HS-27A (cell line): Measurements from ENCODE around the gene TMEM150C.
"Not testable (repeated sequence)": the region's sequence is repeated elsewhere in the genome, so short reads cannot be mapped to it uniquely, and the experiment has no call there.

Source experiments
- DNase-seq: peaks from one replicate; pipeline ENCODE4 v3.0.0-alpha.2; 2012; ENCODE audit warnings: low read depth, missing footprints

TMEM150C gene

DNA sequence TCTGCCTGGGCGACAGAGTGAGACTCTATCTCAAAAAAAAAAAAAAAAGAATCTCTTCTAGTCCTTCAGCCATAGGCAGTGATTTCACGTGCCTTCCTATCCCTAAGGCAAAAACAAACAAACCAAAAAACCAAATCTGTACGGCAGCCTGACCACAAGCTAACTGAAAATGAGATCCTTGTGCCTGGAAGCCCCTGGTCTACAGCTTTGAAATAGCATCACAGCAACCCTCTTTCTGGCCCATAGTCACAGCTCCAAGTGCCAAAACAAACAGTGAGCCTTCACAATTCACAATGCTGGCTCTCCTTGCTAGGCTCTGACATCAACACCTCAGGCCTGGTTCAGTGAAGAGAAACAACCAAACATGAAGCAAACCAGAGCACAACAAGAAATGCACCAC is 46.1 kb downstream of the TMEM150C start:
- no peak for DNase-seq

DNA sequence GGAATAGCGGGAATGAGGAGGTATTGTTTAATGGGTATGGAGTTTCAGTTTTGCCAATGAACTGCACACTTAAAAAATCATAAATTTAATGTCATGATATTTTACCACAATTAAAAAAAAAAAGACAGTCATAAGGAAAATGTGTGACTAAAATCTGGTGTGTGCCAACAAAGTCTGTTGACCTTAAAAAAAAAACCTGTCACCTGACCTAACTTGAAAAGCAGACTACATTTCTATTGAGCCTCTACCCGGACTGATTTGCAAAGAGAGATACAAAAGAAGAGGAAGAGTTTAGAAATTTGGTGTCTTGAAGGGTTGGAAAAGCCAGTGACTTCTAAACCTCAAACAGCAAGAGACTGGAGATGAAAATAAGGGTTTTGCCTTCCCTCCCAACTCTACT is 48.4 kb downstream of the TMEM150C start:
- DNase-seq = no peak

DNA sequence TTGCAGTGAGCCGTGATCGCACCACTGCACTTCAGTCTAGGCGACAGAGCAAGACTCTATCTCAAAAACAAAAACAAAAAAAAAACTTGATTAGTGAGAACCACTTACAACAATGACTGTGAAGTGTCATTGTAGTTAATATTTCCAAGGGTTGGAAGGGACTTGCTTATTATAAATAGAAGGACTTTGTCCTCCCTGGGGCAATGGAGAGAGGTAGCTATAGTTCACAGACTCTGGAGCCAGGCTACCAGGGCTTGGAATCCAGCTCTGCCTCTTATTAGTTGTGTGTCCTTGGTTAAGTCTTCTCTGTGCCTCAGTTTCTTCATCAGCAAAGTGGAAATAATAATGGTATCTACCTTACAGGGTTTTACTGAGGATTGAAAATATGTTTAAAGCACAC is 51.6 kb downstream of the TMEM150C start:
- no peak for DNase-seq

DNA sequence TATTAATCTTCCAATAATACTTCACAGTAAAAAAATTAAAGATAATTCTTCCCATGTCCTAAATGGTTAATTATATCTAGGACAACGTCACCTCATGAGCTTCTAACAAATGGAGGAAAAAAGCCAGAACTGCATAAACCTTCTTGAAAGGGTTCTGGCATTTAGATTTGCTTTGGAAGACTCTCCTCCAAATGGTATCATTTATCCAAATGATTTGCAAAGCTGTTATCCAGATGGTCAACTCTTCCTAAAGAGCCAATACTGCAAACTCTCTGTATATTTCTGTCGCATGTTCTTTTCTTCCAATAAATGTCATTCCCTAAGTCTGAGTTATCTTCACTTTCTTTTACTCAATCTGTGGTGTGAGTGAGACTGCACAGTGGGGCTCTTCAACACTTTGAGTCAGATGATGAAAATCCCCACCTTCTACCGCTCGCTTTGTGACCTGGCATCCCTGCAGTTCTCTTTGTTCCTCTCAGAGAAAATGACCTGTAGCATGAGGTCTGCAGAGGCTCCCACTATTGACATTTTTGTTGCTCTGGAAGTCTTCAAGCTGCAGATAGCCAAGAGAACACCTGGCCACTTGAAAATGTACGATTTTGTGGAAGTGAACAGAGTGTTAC is 52.9 kb downstream of the TMEM150C start:
- no peak for DNase-seq

DNA sequence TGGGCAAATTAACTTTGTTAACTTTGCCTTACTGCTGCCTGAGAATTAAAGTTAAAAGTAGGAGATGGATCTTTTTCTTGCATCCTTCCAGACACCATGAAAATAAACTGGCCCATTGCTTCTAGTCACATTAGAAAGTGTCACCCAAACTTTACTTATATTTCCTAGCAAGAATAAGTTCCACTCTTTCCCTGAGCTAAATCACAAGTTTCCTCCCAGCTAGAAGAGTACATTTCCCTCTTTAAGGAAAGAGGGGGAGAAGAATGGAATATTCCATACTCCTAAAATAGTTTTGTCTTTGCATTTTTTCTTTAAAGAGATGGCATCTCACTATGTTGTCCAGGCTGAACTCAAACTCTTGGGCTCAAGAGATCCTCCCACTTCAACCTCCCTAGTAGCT is 53.8 kb downstream of the TMEM150C start:
- DNase-seq = no peak

DNA sequence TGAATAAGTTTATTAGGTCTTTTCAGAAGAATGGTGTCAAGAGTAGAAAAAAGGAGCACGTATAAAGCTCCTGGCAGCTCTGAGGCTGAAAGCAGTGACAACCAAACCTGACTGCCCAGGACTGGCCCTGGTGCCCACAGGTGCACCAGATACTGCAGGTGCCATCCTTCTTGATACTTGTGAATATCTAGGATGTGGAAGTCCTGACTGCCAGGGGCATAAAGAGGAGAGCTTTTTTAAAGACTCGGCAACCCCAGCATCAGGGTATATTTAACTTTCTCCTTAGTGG is 60.7 kb downstream of the TMEM150C start:
- DNase-seq = no peak

DNA sequence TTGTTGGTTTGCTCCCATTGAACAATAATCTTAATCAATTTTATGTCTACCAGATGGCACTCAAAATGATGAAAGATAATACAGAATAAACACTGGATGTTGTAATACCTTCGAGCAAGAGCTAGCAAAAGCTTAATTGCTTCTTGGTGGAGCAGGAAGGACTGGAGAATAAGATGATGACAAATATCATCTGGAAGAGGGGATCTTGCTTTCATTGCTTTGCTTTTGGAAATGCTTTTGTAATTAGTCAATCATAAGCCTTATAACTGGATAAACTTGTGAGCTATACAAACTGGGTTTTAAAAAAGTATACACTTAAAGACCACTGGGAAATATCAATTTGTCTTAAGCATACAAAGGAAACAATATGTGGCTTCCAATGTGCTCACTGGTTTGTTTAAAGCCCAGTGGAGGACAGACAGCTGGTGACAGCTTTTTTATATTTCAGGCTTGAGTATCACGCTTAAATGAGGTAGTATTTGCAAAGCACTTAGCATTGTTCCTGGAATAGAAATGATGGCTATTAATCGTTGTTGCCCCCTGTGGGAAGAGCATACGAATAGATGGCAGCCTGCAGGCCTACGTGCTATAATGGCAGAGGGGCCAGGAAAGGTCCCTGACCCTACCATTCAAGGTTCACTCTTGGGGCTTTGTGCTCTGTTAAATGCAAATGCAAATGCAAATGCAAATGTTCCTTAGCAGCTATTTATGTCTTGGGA is 61.2 kb downstream of the TMEM150C start:
- no peak for DNase-seq

DNA sequence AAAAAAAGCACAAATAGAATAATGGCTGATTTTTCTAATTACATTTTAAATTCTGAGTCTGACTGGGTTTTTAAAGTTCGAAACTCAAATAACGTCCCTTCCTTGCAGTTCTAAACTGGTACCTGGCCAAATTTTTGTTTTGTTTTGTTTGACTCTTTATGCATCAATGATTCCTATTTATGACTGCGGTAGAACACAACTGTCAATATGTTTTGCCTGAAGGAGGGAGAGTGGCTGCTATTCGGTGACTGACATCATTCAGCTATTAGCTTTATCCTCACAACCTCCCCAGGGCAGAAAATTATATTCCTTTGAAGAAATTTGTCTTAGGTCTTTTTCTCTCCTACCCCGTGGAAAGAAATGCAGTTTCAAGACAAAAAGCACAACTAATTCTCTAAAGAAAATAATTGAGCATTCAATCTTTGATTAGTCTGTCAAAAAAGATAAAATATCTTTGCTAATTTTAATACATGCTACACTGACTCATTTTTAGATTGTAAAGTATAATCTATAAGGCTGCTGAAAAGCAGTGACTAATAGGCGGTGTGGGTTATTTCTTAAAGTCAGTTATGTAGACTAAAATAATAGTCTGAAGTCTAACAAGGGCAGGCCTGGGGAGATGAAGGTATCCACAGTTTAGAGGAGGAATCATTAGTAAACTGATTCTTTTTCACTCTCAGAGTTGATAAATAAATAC is 61.9 kb downstream of the TMEM150C start:
- no peak for DNase-seq

DNA sequence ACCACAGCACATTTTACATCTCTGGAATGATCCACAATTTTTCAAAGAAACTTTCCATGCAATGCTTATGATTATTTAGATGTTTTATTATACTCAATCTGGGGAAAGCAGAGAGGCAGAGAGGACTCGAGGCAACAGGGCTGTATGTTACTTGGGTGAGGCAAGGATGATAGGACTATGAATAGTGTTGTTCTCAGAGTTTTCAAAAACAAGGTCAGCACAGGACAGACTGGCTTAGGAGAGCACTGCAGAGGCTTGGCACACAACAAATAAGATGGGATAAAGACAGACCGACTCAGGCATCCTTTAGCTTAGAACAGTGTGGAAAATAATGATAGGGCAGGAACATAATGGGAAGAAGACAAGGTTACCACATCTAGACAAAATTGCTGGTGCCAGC is 65.4 kb downstream of the TMEM150C start:
- DNase-seq = no peak

DNA sequence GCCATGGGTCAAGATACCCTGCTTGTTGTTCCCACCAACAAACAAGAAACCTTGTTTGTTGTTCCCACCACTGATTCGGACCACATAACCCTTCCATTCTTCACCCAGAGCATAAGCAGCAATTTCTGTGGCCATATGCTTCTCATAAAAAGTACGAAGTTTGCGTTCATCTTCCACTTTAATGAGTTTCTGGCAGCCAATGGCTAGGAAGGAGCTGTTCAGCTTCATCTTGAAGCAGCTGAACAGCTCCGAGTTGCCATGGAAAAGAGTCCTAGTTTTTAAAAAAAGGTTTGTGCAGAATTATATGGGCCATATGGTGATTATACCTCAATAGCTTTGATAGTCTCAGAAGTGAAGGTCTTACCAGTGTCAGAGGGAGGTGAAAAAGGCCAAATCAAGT is 66.1 kb downstream of the TMEM150C start:
- no peak for DNase-seq

DNA sequence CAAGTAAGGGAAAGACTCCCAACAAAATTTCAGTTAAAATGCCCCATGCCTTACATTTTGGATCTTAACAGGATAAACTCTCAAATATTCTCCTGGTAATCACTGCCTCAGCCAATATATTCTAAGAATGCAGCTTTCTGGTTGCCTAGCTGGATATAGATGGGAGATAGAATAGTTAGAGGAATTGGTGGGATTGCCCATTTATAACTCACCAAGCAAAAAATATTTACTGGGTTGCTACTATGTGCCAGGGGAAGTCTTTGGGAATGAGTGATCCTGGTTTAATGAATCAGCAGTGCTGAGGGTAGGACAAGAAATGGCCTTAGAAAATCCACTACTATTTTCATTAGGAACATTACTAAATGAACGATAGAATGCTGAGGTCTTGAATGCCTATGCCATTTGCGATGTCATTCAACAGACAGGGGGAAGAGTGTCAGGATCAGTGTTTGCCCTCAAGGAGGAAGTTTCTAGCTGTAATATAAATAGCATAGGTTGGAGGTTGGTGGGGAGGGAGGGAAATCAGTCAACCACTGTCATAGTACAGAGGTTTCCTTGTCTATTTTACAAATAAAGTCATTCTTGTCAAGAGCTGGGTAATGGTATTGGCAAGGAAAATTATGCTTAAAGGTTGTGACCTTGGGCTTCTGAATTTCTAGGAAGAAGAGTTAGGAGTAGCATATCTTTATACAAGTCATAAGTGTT is 67.9 kb downstream of the TMEM150C start:
- DNase-seq = peak; percentile 39

DNA sequence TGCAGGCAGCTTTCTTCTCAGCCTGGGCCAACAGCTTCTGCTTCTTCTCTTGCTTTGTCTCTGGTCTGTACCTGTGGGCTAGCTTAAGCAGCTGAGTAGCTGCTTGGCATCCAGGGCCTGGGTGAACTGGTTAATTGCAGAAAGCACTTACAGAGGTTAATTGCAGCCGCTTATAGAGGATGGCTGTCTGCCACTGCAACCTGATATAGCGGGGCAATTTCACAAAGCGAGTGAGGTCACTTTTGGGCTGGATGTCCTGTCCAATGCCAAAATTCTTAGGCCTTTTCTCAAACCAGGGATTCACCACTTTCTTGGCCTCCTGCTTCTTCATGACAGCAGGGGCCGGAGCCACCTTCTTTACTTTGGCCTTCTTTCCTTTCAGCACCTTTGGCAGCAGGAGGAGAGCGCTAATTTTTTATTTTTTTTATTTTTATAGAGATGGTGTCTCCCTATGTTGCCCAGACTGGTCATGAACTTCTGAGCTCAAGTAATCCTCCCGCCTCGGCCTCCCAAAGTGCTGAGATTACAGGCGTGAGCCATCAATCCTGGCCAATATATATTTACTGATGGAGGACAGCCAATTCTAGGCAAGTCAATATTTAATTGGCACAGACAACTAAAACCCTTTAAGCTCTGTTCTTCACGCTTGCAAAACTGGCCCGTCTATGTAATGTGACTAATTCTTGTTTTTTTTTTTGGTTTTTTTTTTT is 70.4 kb downstream of the TMEM150C start:
- no peak for DNase-seq

DNA sequence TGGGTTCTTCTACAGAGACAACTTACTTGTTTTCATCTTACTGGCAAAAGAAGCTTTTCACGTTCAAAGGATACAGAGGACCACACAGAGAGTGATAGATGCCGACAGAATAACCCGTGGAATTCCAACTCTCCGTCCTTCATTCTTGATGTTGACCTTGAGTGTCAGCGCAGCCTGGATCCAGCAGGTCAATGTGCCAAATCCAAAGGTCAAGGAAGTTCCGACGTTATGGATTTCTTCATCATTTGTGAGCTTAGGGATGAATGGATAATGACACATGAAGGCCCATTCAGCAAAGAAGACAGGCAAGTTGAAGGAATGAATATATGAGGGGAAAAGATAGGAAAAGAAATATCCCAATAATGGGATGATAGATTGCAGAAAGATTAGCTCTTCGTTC is 71.8 kb downstream of the TMEM150C start:
- DNase-seq = no peak

DNA sequence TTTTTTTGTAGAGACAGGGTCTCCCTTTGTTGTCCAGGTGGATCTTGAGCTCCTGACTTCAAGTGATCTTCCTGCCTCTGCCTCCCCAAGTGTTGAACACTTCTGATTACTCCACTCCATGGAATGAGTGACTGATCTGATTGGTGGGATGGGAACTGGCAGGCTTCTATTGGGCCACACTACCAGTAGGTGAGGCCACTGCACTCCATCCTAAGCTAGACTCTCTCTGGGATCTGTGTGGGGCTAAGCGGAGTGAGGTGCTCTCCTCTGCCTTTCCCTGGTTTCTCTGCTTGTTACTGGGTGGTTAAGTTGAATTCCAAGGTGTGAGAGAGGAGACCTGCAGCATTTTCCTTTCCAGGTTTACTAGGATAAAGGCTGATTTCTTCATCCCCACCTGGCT is 72.7 kb downstream of the TMEM150C start:
- DNase-seq = no peak

DNA sequence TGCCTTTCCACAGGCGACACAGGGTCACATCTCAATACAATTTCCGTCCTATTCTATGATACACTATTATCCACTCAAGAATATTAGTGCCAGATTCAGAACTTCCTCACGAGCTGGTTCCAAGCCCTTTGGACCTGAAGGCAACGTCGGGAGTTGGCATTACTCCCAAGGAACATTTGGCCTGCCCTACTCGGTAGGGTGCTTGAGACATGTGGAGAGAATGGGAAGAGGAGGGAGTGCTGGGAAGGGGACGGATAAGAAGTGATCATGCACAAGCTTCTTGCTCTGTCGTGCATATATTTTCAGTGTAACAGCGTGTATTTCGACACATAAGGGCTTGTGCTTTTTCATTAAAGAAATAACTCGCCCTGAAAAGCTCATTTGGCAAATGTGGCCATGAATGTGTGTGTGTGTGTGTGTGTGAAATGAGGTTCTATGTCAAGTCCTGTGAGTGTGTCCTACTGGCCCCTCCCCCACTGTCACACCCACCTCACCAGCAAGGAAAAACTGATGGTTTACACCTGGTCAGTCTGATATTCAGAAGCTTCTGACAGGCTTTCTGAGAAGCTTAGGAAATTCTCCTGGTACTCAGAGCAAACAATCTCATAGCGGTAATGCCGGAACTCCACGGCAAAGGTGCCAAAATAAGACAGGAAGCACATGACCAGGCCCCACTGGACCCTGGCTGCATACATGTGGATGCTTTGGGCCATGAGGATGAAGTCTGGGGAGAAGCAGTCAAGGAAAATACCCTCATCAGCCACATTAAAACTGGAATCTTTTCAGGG is 76.6 kb downstream of the TMEM150C start:
- no peak for DNase-seq

DNA sequence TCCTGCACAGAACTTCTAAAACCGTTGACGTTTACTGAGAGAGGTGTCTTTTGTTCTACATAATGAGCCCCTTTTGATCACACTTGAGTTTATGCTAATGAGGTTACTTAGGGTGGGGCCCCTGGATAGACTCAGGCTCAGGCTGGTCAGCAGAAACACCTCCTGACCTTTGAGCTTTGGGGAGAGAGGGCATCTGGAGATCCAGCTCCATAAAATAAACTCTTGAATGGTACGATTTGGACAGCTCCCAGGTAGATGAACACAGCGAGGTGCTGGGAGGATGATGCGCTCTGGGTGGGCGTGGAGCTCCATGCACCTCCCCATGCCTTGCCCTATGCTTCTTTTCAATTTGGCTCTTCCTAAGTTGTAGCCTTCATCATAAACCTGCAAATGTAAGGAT is 79.4 kb downstream of the TMEM150C start:
- no peak for DNase-seq

DNA sequence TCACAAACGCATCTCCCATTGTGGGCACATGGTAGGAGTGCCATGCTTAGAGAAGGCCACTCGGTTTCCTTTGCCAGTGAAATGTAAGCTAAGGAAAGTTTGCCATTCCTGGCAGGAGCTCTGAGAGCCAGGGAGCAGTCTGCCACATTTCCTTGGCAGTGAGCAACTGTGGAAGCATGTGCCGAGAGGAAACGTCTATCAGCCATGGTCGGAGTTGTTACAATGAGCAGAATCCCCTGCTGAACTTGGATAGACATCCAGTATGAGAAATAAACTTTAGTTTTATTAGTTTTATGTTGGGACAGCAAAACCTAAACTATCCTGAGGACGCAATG is 80.3 kb downstream of the TMEM150C start:
- DNase-seq = no peak

DNA sequence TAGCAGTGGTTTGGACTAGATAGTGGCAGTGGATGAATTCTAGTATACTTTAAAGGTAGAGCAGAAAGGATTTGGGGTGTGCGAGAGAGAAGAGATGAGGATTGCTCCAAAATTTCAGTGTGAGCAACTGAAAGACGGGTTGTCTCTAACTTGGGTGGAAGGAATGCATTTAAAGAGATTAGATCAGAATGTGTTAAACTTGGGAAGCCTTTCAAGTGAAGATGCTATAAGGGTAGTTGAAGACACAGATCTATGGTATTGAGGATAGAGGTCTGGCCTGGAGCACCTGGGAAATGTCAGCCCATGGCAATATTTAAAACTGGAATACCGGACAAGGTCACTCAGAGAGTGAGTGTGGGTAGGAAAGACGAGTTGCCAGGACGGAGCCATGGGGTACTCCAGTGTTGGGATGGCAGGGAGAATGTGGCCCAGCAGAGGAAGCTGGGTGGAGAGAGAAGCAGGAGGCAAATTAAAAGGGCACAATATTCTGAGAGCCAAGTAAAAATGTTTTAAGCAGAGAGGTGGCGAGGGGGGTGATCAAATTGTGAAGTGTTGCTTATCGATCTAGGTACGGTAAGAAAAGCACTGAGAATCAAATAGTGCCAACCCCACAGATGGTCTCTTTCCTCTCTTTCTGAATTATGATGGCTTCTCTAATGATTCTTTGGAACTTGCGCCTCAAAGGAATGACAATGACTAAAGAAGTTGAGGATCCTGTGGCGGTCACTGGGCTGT is 80.8 kb downstream of the TMEM150C start:
- DNase-seq = no peak

DNA sequence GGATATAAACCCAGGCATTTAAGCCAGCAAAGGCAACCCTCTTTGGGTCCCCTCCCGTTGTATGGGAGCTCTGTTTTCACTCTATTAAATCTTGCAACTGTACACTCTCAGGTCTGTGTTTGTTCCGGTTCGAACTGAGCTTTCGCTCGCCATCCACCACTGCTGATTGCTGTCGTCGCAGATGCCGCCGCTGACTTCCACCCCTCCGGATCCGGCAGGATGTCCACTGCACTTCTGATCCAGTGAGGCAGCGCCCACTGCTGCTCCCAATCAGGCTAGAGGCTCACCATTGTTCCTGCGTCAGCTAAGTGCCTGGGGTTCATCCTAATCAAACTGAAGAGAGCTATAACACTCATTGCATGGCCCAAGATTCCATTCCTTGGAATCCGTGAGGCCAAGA is 82.2 kb downstream of the TMEM150C start:
- DNase-seq = no peak

DNA sequence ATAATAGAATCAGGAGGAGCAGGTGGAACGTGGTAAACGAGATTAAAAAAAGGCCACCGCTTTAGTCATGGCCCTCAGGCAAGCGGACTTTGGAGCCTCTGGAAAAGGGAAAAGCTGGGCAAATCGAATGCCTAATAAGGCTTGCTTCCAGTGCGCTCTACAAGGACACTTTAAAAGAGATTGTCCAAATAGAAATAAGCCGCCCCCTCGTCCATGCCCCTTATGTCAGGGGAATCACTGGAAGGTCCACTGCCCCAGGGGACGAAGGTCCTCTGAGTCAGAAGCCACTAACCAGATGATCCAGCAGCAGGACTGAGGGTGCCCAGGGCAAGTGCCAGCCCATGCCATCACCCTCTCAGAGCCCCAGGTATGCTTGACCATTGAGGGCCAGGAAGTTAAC is 84.3 kb downstream of the TMEM150C start:
- not testable (repeated sequence) for DNase-seq

DNA sequence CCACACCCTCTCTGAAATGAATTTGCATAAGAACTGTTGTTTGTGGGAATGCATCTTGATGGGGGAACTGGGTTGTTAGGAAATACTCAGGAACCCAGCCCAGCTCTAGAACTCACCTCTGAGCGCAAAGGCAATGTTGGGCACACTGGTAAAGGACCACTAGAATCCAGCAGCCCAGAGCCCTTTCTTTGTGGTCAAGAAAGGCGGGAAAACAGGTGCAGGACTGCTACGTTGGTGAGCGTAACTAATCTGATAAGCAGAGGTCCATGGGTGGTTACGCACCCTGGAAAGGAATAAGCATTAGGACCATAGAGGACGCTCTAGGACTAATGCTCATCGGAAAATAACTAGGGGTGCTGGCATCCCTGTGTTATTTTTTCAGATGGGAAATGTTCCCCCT is 85.9 kb downstream of the TMEM150C start:
- not testable (repeated sequence) for DNase-seq
